ENCODE results near the gene ZNF777. TPM values are rescaled to one million over a fixed set of nuclear protein-coding genes. Genes with fewer than 3 reads are reported as not detected.

The ZNF777 gene
- total RNA-seq, 3 donors from 2014 or later: 28.3 to 33.2 (median 29.3) TPM

- peaks cover 12% of the 10 kb centered on the region for H3K36me3 Mint-ChIP-seq (ENCODE audit: insufficient read depth)
- DNase-seq: no peak
- no peaks in the 10 kb centered on the region for H3K9me3 Mint-ChIP-seq
- H3K4me3 Mint-ChIP-seq: no peak overlapping the region
- H3K4me1 Mint-ChIP-seq (ENCODE audit: low read depth): no peaks in the 10 kb centered on the region
- H3K27me3 Mint-ChIP-seq (ENCODE audit: low read depth): peaks cover 9% of the 10 kb centered on the region
- no peak for ATAC-seq
These were observed 6.5 kb upstream of the ZNF777 start for GRCh38 chr7:149467321-149467859.

- Mint-ChIP-seq H3K27me3 (ENCODE audit: low read depth) (peaks cover 12% of the 10 kb centered on the region), H3K36me3 (ENCODE audit: insufficient read depth) (peaks cover 5% of the 10 kb centered on the region), H3K4me3 (no peak overlapping the region), H3K9me3 (no peaks in the 10 kb centered on the region), H3K4me1 (ENCODE audit: low read depth) (peaks cover under 1% of the 10 kb centered on the region)
- DNase-seq (no peak), ATAC-seq (no peak)
These were observed 5.5 kb upstream of the ZNF777 start for GRCh38 chr7:149466364-149466763.

- DNase-seq: no peak
- no peaks in the 10 kb centered on the region for H3K9me3 Mint-ChIP-seq
- no peak for ATAC-seq
These were observed 2.8 kb upstream of the ZNF777 start for GRCh38 chr7:149463500-149464161.

GRCh38 chr7:149462101-149462520 is 1.2 kb upstream of the ZNF777 start:
- H3K4me3 Mint-ChIP-seq: peak overlapping the region; percentile 27

More at GRCh38 chr7:149463500-149464161, 2.8 kb upstream of the ZNF777 start:
- H3K4me1 Mint-ChIP-seq (ENCODE audit: low read depth): peaks cover 12% of the 10 kb centered on the region
- H3K27me3 Mint-ChIP-seq (ENCODE audit: low read depth): peaks cover 12% of the 10 kb centered on the region
- H3K4me3 Mint-ChIP-seq: no peak overlapping the region
- H3K36me3 Mint-ChIP-seq (ENCODE audit: insufficient read depth): no peaks in the 10 kb centered on the region

GRCh38 chr7:149459540-149460452 is 1.1 kb downstream of the ZNF777 start:
- H3K36me3 Mint-ChIP-seq (ENCODE audit: insufficient read depth): peaks cover 9% of the 10 kb centered on the region
- no peak for DNase-seq
- peak overlapping the region; percentile 59 for H3K4me3 Mint-ChIP-seq

More at GRCh38 chr7:149462101-149462520, 1.2 kb upstream of the ZNF777 start:
- DNase-seq: no peak
- Mint-ChIP-seq H3K27me3 (ENCODE audit: low read depth) (peaks cover 12% of the 10 kb centered on the region), H3K4me1 (ENCODE audit: low read depth) (peaks cover 24% of the 10 kb centered on the region), H3K9me3 (no peaks in the 10 kb centered on the region), H3K36me3 (ENCODE audit: insufficient read depth) (no peaks in the 10 kb centered on the region)
- ATAC-seq: no peak

GRCh38 chr7:149459201-149459539 is 1.7 kb downstream of the ZNF777 start:
- DNase-seq (no peak), ATAC-seq (no peak)
- H3K4me3 Mint-ChIP-seq: peak overlapping the region; percentile 83
- no peaks in the 10 kb centered on the region for H3K9me3 Mint-ChIP-seq
- peaks cover 15% of the 10 kb centered on the region for H3K36me3 Mint-ChIP-seq (ENCODE audit: insufficient read depth)
- H3K4me1 Mint-ChIP-seq (ENCODE audit: low read depth): peaks cover 25% of the 10 kb centered on the region
- peaks cover 6% of the 10 kb centered on the region for H3K27me3 Mint-ChIP-seq (ENCODE audit: low read depth)

More at GRCh38 chr7:149459540-149460452, 1.1 kb downstream of the ZNF777 start:
- Mint-ChIP-seq H3K27me3 (ENCODE audit: low read depth) (peaks cover 6% of the 10 kb centered on the region), H3K9me3 (no peaks in the 10 kb centered on the region), H3K4me1 (ENCODE audit: low read depth) (peaks cover 25% of the 10 kb centered on the region)
- peak; percentile 44 for ATAC-seq

GRCh38 chr7:149458235-149458634 is 2.6 kb downstream of the ZNF777 start:
- H3K36me3 Mint-ChIP-seq (ENCODE audit: insufficient read depth): peaks cover 17% of the 10 kb centered on the region
- peaks cover 4% of the 10 kb centered on the region for H3K27me3 Mint-ChIP-seq (ENCODE audit: low read depth)
- no peaks in the 10 kb centered on the region for H3K9me3 Mint-ChIP-seq
- peak overlapping the region; percentile 83 for H3K4me3 Mint-ChIP-seq
- peaks cover 25% of the 10 kb centered on the region for H3K4me1 Mint-ChIP-seq (ENCODE audit: low read depth)
- no peak for ATAC-seq
- no peak for DNase-seq

GRCh38 chr7:149457766-149458165 is 3.1 kb downstream of the ZNF777 start:
- Mint-ChIP-seq H3K9me3 (no peaks in the 10 kb centered on the region), H3K4me1 (ENCODE audit: low read depth) (peaks cover 27% of the 10 kb centered on the region), H3K27me3 (ENCODE audit: low read depth) (peaks cover 4% of the 10 kb centered on the region), H3K4me3 (peak overlapping the region; percentile 83), H3K36me3 (ENCODE audit: insufficient read depth) (peaks cover 20% of the 10 kb centered on the region)
- no peak for ATAC-seq
- DNase-seq: no peak

- peak overlapping the region; percentile 11 for H3K4me3 Mint-ChIP-seq
- no peaks in the 10 kb centered on the region for H3K9me3 Mint-ChIP-seq
- ATAC-seq (no peak), DNase-seq (no peak)
- peaks cover 27% of the 10 kb centered on the region for H3K4me1 Mint-ChIP-seq (ENCODE audit: low read depth)
- no peaks in the 10 kb centered on the region for H3K27me3 Mint-ChIP-seq (ENCODE audit: low read depth)
- H3K36me3 Mint-ChIP-seq (ENCODE audit: insufficient read depth): peaks cover 21% of the 10 kb centered on the region
These were observed 4.1 kb downstream of the ZNF777 start for GRCh38 chr7:149456506-149457421.

- Mint-ChIP-seq H3K9me3 (no peaks in the 10 kb centered on the region), H3K4me1 (ENCODE audit: low read depth) (peaks cover 21% of the 10 kb centered on the region), H3K4me3 (no peak overlapping the region), H3K36me3 (ENCODE audit: insufficient read depth) (peaks cover 29% of the 10 kb centered on the region), H3K27me3 (ENCODE audit: low read depth) (no peaks in the 10 kb centered on the region)
- no peak for ATAC-seq
- DNase-seq: no peak
These were observed 5.5 kb downstream of the ZNF777 start for GRCh38 chr7:149455175-149455950.

- peaks cover 21% of the 10 kb centered on the region for H3K4me1 Mint-ChIP-seq (ENCODE audit: low read depth)
- DNase-seq: no peak
- H3K4me3 Mint-ChIP-seq: no peak overlapping the region
- H3K9me3 Mint-ChIP-seq: no peaks in the 10 kb centered on the region
- H3K36me3 Mint-ChIP-seq (ENCODE audit: insufficient read depth): peaks cover 31% of the 10 kb centered on the region
- no peak for ATAC-seq
- H3K27me3 Mint-ChIP-seq (ENCODE audit: low read depth): no peaks in the 10 kb centered on the region
These were observed 6.1 kb downstream of the ZNF777 start for GRCh38 chr7:149454750-149455149.

GRCh38 chr7:149454006-149454405 is 6.9 kb downstream of the ZNF777 start:
- ATAC-seq (no peak), DNase-seq (no peak)
- H3K9me3 Mint-ChIP-seq: no peaks in the 10 kb centered on the region
- no peak overlapping the region for H3K4me3 Mint-ChIP-seq
- H3K4me1 Mint-ChIP-seq (ENCODE audit: low read depth): peaks cover 19% of the 10 kb centered on the region
- no peaks in the 10 kb centered on the region for H3K27me3 Mint-ChIP-seq (ENCODE audit: low read depth)
- H3K36me3 Mint-ChIP-seq (ENCODE audit: insufficient read depth): peaks cover 35% of the 10 kb centered on the region

- DNase-seq (no peak), ATAC-seq (no peak)
- H3K4me3 Mint-ChIP-seq: no peak overlapping the region
- H3K27me3 Mint-ChIP-seq (ENCODE audit: low read depth): no peaks in the 10 kb centered on the region
- peaks cover 2% of the 10 kb centered on the region for H3K4me1 Mint-ChIP-seq (ENCODE audit: low read depth)
- H3K9me3 Mint-ChIP-seq: no peaks in the 10 kb centered on the region
- H3K36me3 Mint-ChIP-seq (ENCODE audit: insufficient read depth): peaks cover 53% of the 10 kb centered on the region
These were observed 10.0 kb downstream of the ZNF777 start for GRCh38 chr7:149450821-149451220.

Data from activated T-cell treated with anti-CD3 and anti-CD28 coated beads, Interleukin-2, amount 50 U/mL, for 4 hours (primary cell).